ENCODE measurements around the gene FNDC10.

DNA sequence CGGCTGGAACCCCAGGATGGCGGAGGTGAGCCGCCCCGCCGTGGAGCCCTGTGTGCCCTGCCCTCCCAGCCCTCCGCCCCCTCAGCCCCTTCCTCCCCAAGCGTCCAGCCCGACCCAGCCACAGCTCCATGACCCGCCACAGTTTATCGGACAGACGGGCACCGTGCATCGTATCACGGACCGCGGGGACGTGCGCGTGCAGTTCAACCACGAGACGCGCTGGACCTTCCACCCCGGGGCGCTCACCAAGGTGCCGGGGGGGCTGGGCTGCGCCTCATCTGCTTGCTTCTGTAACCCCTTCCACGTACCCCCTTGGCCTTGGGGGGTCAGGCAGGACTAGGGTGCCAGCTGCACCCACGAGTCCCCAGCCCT, 25.5 kb upstream of the FNDC10 start:
- TF ChIP-seq, protein P1, sequence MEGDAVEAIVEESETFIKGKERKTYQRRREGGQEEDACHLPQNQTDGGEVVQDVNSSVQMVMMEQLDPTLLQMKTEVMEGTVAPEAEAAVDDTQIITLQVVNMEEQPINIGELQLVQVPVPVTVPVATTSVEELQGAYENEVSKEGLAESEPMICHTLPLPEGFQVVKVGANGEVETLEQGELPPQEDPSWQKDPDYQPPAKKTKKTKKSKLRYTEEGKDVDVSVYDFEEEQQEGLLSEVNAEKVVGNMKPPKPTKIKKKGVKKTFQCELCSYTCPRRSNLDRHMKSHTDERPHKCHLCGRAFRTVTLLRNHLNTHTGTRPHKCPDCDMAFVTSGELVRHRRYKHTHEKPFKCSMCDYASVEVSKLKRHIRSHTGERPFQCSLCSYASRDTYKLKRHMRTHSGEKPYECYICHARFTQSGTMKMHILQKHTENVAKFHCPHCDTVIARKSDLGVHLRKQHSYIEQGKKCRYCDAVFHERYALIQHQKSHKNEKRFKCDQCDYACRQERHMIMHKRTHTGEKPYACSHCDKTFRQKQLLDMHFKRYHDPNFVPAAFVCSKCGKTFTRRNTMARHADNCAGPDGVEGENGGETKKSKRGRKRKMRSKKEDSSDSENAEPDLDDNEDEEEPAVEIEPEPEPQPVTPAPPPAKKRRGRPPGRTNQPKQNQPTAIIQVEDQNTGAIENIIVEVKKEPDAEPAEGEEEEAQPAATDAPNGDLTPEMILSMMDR (IDR thresholded peaks at IDR 0.05), result no peak
- no peak for TF ChIP-seq POLR2A (IDR thresholded peaks at IDR 0.05)
- TF ChIP-seq EP300 (IDR thresholded peaks at IDR 0.05), result no peak

Measured in upper lobe of left lung (tissue), 4 donors.